ENCODE results near the gene NGFR. TPM values are rescaled to one million over a fixed set of nuclear protein-coding genes. Genes with fewer than 3 reads are reported as not detected.

NGFR gene
- total RNA-seq, 1 experiment from 2014 or later: 11.3 TPM

DNA sequence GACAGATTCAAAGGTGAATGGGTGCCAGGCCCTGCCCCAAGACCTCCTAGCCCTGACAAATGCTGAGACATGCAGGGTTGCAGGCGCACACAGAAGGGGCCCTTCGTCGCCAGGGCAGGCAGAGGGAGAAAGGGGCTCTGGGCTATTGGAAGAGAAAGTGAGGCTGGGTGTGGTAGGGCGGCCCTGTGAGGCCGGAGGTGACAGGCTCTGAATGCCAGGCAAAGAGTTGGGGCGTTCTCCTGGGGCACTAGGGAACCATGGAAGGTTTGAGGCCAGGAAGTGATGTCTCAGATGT is 54.2 kb downstream of the NGFR start:
- CTCF ChIA-PET: interaction anchor here (1.2 kb wide), 1 partner anchor 51 kb away, joined by 3 read pairs; no protein-coding TSS in a partner anchor
- no peak overlapping the region for H3K4me3 Mint-ChIP-seq
- H3K27me3 Mint-ChIP-seq (ENCODE audit: low read depth): peaks cover 5% of the 10 kb centered on the region; the same call in 1 of the 2 replicates

DNA sequence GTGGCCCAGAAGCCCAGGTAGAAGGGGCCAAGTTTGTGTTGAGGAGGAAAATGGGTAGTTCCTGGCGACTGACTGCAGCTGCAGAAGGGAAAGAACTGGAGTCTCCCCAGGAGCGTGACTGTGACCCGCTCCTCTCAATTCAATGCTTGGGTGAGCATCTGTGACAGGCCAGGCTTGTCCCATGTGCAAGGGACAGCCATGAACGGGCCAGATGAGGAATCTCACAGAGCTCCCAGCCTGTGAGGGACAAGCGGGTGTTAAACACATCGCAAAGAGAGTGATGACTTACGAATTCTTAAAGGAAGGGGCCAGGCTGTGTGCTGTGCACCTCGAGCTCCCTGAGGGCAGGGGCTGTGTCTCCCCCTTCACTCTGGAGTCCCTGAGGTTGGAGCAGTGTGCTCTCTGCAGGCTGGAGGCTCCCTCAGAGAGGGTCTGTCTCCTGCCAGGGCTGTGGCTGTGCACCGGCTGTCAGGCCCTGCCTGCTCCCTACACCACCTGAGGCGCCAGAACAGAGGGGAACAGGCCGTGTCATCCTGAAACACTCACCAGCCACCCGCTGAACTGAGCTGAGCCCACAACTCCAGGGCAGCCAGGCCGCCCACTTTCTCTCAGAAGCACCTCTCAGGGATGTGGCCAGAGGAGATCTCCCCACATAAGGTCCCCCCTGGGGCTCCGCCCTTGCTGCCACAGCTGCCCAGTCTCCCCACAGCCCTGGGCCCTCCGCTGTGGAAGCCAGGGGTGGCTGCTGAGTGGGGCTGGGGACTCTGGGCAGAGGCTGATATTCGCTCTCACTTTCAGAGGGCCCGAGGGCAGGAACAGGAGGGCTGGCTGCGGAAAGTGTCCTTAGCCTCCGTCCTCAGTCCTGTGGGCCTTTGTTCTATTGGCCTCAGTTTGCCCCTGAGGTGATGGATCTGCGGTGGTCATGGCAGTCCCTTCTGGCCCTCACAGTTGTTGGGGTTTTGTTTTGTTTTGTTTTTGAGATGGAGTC is 54.9 kb downstream of the NGFR start:
- no peak overlapping the region for H3K27ac Mint-ChIP-seq

More for the DNA sequence above, 54.2 kb downstream of the NGFR start:
- no peak for ATAC-seq
- TF ChIP-seq PRRX2 (CRISPR knock-in tag; IDR thresholded peaks at IDR 0.05): no peak
- no peak for TF ChIP-seq IRF2 (CRISPR knock-in tag; IDR thresholded peaks at IDR 0.05; ENCODE audit: borderline replicate concordance, low read depth)
- no peak for TF ChIP-seq GABPB1 (CRISPR knock-in tag; IDR thresholded peaks at IDR 0.05)
- TF ChIP-seq ETV6 (CRISPR knock-in tag; IDR thresholded peaks at IDR 0.05): no peak
- TF ChIP-seq NR1H2 (CRISPR knock-in tag; IDR thresholded peaks at IDR 0.05): no peak
- TF ChIP-seq EMX1 (CRISPR knock-in tag; IDR thresholded peaks at IDR 0.05): no peak
- TF ChIP-seq PRDM15 (CRISPR knock-in tag; IDR thresholded peaks at IDR 0.05): no peak
- no peak for TF ChIP-seq TEAD4 (CRISPR knock-in tag; IDR thresholded peaks at IDR 0.05)
- no peak for TF ChIP-seq ZNF317 (CRISPR knock-in tag; IDR thresholded peaks at IDR 0.05; ENCODE audit: borderline replicate concordance, low read depth)
- no peak for TF ChIP-seq SMAD3 (CRISPR knock-in tag; IDR thresholded peaks at IDR 0.05; ENCODE audit: borderline replicate concordance)
- TF ChIP-seq TCF7 (CRISPR knock-in tag; IDR thresholded peaks at IDR 0.05; ENCODE audit: low read depth): no peak
- no peak for TF ChIP-seq IRF1 (CRISPR knock-in tag; IDR thresholded peaks at IDR 0.05)
- TF ChIP-seq, protein P1, sequence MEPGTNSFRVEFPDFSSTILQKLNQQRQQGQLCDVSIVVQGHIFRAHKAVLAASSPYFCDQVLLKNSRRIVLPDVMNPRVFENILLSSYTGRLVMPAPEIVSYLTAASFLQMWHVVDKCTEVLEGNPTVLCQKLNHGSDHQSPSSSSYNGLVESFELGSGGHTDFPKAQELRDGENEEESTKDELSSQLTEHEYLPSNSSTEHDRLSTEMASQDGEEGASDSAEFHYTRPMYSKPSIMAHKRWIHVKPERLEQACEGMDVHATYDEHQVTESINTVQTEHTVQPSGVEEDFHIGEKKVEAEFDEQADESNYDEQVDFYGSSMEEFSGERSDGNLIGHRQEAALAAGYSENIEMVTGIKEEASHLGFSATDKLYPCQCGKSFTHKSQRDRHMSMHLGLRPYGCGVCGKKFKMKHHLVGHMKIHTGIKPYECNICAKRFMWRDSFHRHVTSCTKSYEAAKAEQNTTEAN (CRISPR knock-in tag; IDR thresholded peaks at IDR 0.05): no peak
- TF ChIP-seq ZNF423 (CRISPR knock-in tag; IDR thresholded peaks at IDR 0.05): no peak
- TF ChIP-seq OVOL2 (CRISPR knock-in tag; IDR thresholded peaks at IDR 0.05; ENCODE audit: borderline replicate concordance): no peak
- no peak for TF ChIP-seq GTF2I (CRISPR knock-in tag; conservative IDR thresholded peaks at IDR 0.05)
- TF ChIP-seq CREM (CRISPR knock-in tag; IDR thresholded peaks at IDR 0.05): no peak
- TF ChIP-seq PREB (CRISPR knock-in tag; IDR thresholded peaks at IDR 0.05; ENCODE audit: borderline replicate concordance): no peak
- POLR2A ChIA-PET: no interaction called here
- DNase-seq (ENCODE audit: low spot score): no peak
- Mint-ChIP-seq H3K36me3 (no peaks in the 10 kb centered on the region), H3K4me1 (peaks cover 25% of the 10 kb centered on the region), H3K9me3 (peaks cover under 1% of the 10 kb centered on the region), H3K27ac (no peak overlapping the region)

More for the DNA sequence above, 54.9 kb downstream of the NGFR start:
- no peak for DNase-seq (ENCODE audit: low spot score)
- no peak for ATAC-seq
- no peaks in the 10 kb centered on the region for H3K9me3 Mint-ChIP-seq
- TF ChIP-seq, protein P2, sequence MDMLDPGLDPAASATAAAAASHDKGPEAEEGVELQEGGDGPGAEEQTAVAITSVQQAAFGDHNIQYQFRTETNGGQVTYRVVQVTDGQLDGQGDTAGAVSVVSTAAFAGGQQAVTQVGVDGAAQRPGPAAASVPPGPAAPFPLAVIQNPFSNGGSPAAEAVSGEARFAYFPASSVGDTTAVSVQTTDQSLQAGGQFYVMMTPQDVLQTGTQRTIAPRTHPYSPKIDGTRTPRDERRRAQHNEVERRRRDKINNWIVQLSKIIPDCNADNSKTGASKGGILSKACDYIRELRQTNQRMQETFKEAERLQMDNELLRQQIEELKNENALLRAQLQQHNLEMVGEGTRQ (CRISPR knock-in tag; IDR thresholded peaks at IDR 0.05): no peak
- TF ChIP-seq SP1 (CRISPR knock-in tag; conservative IDR thresholded peaks at IDR 0.05) (no peak), FOXK1 (CRISPR knock-in tag; IDR thresholded peaks at IDR 0.05) (no peak), ZNF396 (CRISPR knock-in tag; IDR thresholded peaks at IDR 0.05; ENCODE audit: borderline replicate concordance) (no peak), CREB1 (CRISPR knock-in tag; IDR thresholded peaks at IDR 0.05) (no peak), ZMAT4 (CRISPR knock-in tag; IDR thresholded peaks at IDR 0.05) (no peak)
- TF ChIP-seq, protein P3, sequence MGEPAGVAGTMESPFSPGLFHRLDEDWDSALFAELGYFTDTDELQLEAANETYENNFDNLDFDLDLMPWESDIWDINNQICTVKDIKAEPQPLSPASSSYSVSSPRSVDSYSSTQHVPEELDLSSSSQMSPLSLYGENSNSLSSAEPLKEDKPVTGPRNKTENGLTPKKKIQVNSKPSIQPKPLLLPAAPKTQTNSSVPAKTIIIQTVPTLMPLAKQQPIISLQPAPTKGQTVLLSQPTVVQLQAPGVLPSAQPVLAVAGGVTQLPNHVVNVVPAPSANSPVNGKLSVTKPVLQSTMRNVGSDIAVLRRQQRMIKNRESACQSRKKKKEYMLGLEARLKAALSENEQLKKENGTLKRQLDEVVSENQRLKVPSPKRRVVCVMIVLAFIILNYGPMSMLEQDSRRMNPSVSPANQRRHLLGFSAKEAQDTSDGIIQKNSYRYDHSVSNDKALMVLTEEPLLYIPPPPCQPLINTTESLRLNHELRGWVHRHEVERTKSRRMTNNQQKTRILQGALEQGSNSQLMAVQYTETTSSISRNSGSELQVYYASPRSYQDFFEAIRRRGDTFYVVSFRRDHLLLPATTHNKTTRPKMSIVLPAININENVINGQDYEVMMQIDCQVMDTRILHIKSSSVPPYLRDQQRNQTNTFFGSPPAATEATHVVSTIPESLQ (CRISPR knock-in tag; IDR thresholded peaks at IDR 0.05): no peak
- ChIA-PET CTCF (interaction anchor here (0.7 to 1.9 kb wide), 5 partner anchors 52 to 142 kb away, joined by 3 to 5 read pairs (median 4); no protein-coding TSS in a partner anchor), POLR2A (no interaction called here)
- no peak overlapping the region for H3K4me3 Mint-ChIP-seq
- H3K4me1 Mint-ChIP-seq: peaks cover 23% of the 10 kb centered on the region
- no peaks in the 10 kb centered on the region for H3K36me3 Mint-ChIP-seq
- H3K27me3 Mint-ChIP-seq (ENCODE audit: low read depth): peaks cover 5% of the 10 kb centered on the region; the same call in 1 of the 2 replicates

Measured in WTC11 (cell line).